GM04504 (cell line): ENCODE results near the gene MOCS2.
A peak's percentile ranks its signal among the peaks of the same experiment; 100 is the strongest.

ENCODE experiments used
- DNase-seq: peaks from one replicate; pipeline ENCODE4 v3.0.0-alpha.2; 2012; ENCODE audit warnings: low read depth

MOCS2 gene

GRCh38 chr5:53095217-53095616 lies 14.3 kb downstream of the MOCS2 start:
- no peak for DNase-seq

GRCh38 chr5:53092242-53092641 lies 17.3 kb downstream of the MOCS2 start:
- DNase-seq, result no peak

GRCh38 chr5:53091289-53091688 lies 18.3 kb downstream of the MOCS2 start:
- no peak for DNase-seq

- no peak for DNase-seq
Observed at GRCh38 chr5:53090229-53090628, 19.3 kb downstream of the MOCS2 start.

- no peak for DNase-seq
Observed at GRCh38 chr5:53089481-53089991, 20.0 kb downstream of the MOCS2 start.

GRCh38 chr5:53087621-53088121 lies 21.9 kb downstream of the MOCS2 start:
- no peak for DNase-seq

- DNase-seq, result no peak
Observed at GRCh38 chr5:53087171-53087570, 22.4 kb downstream of the MOCS2 start.

- DNase-seq, result no peak
Observed at GRCh38 chr5:53084546-53085255, 24.9 kb downstream of the MOCS2 start.

GRCh38 chr5:53083927-53084326 lies 25.6 kb downstream of the MOCS2 start:
- DNase-seq, result no peak

GRCh38 chr5:53080271-53080670 lies 29.3 kb downstream of the MOCS2 start:
- no peak for DNase-seq

GRCh38 chr5:53076014-53076583 lies 33.5 kb downstream of the MOCS2 start:
- no peak for DNase-seq

GRCh38 chr5:53073348-53073747 lies 36.2 kb downstream of the MOCS2 start:
- peak; percentile 53 for DNase-seq

GRCh38 chr5:53071738-53072137 lies 37.8 kb downstream of the MOCS2 start:
- DNase-seq, result peak; percentile 67

GRCh38 chr5:53071298-53071697 lies 38.3 kb downstream of the MOCS2 start:
- DNase-seq, result no peak

GRCh38 chr5:53069626-53070025 lies 39.9 kb downstream of the MOCS2 start:
- peak; percentile 76 for DNase-seq

- DNase-seq, result no peak
Observed at GRCh38 chr5:53068291-53068836, 41.2 kb downstream of the MOCS2 start.

GRCh38 chr5:53067641-53068040 lies 41.9 kb downstream of the MOCS2 start:
- DNase-seq, result no peak

GRCh38 chr5:53066088-53066487 lies 43.5 kb downstream of the MOCS2 start:
- DNase-seq, result no peak

GRCh38 chr5:53063791-53064190 lies 45.8 kb downstream of the MOCS2 start:
- DNase-seq, result no peak

- no peak for DNase-seq
Observed at GRCh38 chr5:53063176-53063575, 46.4 kb downstream of the MOCS2 start.

GRCh38 chr5:53059281-53059680 lies 50.3 kb downstream of the MOCS2 start:
- DNase-seq, result no peak

GRCh38 chr5:53055365-53055764 lies 54.2 kb downstream of the MOCS2 start:
- DNase-seq, result no peak

- no peak for DNase-seq
Observed at GRCh38 chr5:53053364-53053763, 56.2 kb downstream of the MOCS2 start.
